NCI-H146 treated with DMSO at 0.1 percent for 48 hours (cell line): ENCODE measurements around the gene TMEM258.

ENCODE experiments used
- DNase-seq: peaks from one replicate; lab custom pipeline; 2025; ENCODE audit not compliant: unreplicated experiment; lab: John Stamatoyannopoulos, UW

TMEM258 gene

GRCh38 chr11:61744609-61745156 lies 47.7 kb downstream of the TMEM258 start:
- DNase-seq = no peak

- DNase-seq = no peak
Observed at GRCh38 chr11:61744181-61744580, 48.2 kb downstream of the TMEM258 start.

DNA sequence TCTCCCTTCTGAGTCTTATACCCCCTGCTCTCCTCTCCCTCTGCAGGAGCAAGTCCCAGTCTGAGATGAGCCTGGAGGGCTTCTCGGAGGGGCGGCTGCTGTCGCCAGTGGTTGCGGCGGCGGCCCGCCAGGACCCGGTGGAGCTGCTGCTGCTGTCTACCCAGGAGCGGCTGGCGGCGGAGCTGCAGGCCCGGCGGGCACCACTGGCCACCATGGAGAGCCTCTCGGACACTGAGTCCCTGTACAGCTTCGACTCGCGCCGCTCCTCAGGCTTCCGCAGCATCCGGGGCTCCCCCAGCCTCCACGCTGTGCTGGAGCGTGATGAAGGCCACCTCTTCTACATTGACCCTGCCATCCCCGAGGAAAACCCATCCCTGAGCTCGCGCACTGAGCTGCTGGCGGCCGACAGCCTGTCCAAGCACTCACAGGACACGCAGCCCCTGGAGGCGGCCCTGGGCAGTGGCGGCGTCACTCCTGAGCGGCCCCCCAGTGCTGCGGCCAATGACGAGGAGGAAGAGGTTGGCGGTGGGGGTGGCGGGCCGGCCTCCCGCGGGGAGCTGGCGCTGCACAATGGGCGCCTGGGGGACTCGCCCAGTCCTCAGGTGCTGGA lies 48.8 kb downstream of the TMEM258 start:
- DNase-seq = no peak

- DNase-seq = no peak
Observed at GRCh38 chr11:61742391-61742790, 50.0 kb downstream of the TMEM258 start.

- no peak for DNase-seq
Observed at GRCh38 chr11:61739966-61740365, 52.4 kb downstream of the TMEM258 start.

DNA sequence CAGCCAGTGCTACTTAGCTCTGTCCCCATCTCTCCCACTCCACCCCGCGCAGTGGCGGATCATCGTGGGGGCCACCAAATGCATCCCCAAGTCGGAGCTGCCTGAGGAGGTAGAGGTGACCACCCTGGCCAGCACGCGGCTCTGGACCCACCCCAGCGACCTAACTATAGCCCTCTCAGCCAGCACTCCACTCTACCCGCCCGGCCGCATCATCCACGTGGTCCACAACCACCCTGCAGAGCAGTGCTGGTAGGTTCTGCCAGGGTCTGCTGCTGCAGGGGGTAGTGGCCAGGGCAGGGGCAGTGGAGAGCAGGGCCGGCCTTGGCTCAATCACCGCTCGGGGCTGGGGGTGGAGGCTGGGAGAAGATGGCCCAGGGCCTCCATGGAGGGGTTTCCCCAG lies 53.0 kb downstream of the TMEM258 start:
- DNase-seq = no peak
